ENCODE results near the gene DHTKD1.
"Not testable (repeated sequence)": the region's sequence is repeated elsewhere in the genome, so short reads cannot be mapped to it uniquely, and the experiment has no call there.

DHTKD1 gene

DNA sequence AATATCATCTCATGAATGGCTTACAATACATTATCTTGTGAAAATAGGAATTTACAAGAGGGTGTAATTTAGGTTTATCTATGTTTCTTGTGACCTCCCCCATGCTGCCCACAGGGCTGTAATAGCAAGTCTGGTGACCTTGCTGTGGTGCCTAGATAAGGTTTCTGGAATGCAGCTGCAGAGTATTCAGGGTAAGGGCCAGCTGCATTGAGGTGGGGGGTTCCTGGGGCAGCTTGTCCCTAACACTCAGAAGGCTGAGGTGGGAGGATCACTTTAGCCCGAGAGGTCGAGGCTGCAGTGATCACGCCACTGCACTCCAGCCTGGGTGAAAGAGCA, 5.3 kb upstream of the DHTKD1 start:
- DNase-seq = no peak

- DNase-seq = no peak
Observed at GRCh38 chr10:12067336-12067735, 1.4 kb upstream of the DHTKD1 start.

DNA sequence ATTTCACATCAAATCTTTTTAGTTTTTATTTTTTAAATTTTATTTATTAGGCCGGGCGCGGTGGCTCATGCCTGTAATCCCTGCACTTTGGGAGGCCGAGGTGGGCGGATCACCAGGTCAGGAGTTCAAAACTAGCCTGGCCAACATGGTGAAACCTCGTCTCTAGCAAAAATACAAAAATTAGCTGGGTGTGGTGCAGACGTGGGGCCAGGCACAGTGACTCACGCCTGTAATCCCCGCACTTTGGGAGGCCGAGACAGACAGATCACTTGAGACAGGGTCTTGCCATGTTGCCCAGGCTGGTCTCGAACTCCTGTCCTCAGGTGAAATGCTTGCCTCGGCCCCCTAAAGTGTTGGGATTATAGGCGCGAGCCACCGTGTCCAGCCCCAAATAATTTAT, 2.7 kb downstream of the DHTKD1 start:
- DNase-seq = not testable (repeated sequence)

GRCh38 chr10:12073526-12073925, 4.8 kb downstream of the DHTKD1 start:
- no peak for DNase-seq

- DNase-seq = no peak
Observed at GRCh38 chr10:12077580-12078180, 8.9 kb downstream of the DHTKD1 start.

DNA sequence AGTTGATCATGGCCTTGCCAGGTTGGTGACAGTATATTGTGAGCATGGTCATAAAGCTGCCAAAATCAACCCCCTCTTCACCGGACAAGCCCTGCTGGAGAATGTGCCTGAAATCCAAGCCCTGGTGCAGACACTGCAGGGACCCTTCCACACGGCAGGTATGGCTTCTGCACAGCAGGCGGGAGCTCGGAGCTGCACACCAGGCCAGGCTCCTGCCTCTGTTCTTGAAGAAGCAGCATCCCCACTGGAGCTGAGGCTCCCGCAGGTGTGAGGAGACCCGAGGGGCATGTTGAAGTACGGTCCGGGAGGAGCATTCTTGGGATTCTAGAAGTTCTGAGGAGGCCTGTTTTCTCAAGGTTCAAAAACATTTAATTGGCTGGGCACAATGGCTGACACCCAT, 12.7 kb downstream of the DHTKD1 start:
- no peak for DNase-seq

GRCh38 chr10:12081879-12082557, 13.3 kb downstream of the DHTKD1 start:
- no peak for DNase-seq

DNA sequence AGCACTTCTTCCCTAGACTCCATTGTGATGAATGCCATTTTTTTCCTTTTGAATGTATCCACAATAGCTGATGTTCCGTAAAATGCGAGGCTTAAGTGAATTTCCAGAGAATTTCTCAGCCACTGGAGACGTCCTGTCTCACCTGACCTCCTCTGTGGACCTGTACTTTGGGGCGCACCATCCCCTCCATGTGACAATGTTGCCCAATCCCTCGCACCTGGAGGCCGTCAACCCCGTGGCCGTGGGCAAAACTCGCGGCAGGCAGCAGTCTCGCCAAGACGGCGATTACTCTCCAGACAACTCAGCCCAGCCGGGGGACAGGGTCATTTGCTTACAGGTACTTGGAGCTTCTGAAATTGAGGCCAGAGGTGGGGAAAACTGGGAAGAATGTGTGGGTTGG, 20.2 kb downstream of the DHTKD1 start:
- no peak for DNase-seq

GRCh38 chr10:12091421-12091820, 22.7 kb downstream of the DHTKD1 start:
- no peak for DNase-seq

- DNase-seq = not testable (repeated sequence)
Observed at GRCh38 chr10:12097361-12097760, 28.6 kb downstream of the DHTKD1 start.

DNA sequence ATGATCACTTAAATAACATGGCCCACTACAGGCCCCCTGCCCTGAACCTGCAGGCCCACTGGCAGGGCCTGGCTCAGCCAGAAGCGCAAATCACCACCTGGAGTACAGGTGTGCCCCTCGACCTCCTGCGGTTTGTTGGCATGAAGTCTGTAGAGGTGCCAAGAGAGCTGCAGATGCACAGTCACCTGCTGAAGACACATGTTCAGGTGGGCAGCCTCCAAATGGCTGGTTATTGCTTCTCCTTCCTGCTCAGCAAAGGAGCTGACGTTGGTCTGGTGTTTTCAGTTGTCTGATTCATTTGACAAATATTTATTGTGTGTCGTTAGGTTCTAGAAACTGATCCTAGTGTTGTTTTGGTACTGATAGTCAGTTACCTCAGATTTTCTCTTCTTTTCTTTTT, 29.0 kb downstream of the DHTKD1 start:
- DNase-seq = no peak

DNA sequence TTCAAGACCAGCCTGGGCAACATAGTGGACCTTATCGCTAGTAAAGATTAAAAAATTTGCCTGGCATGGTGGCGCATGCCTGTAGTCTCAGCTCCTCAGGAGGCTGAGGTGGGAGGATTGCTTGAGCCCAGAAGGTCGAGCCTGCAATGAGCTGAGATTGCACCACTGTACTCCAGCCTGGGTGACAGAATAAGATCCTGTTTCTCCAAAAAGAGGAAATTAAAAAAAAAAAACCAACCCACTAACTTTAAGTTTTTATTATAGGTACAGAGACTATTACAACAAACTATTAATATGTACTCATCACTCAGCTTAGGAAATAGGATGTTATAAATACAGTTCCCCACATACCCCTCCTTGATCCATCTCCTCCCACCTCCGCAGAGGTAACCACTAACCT, 30.2 kb downstream of the DHTKD1 start:
- DNase-seq = no peak

- no peak for DNase-seq
Observed at GRCh38 chr10:12103802-12104201, 35.0 kb downstream of the DHTKD1 start.

DNA sequence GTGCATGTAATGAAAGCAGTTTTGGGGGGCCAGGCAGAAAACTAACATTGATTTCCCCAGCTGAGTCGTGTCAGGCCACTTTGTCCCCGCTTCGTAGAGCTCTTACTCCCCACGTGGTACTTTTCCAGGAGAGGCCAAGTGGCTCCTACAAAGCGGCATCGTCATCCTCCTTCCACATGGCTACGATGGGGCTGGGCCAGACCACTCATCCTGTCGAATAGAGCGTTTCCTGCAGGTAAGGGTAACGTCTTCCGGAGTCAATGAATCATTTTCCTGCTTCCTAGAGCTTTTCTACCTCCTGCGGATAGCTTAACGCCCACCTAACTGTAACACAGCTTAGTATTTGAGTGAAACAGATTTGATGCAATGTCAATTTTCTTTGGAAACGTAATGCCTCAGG, 39.0 kb downstream of the DHTKD1 start:
- DNase-seq = no peak

- DNase-seq = no peak
Observed at GRCh38 chr10:12109286-12109685, 40.5 kb downstream of the DHTKD1 start.

GRCh38 chr10:12111528-12111927, 42.8 kb downstream of the DHTKD1 start:
- DNase-seq = no peak

DNA sequence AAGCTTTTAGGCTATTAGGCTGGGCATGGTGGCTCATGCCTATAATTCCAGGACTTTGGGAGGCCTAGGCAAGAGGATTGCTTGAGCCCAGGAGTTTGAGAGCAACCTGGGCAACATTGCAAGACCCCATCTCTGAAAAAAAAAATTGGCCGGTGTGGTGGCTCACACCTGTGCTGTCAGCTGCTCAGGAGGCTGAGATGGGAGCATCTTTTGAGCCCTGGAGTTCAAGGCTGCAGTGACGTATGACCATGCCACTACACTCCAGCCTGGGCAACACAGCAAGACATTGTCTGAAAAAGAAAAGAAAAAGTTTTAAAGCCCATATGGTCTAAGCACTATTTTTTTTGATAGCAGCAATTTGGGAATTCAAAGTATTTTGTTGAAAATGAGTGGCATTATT, 44.9 kb downstream of the DHTKD1 start:
- no peak for DNase-seq

- no peak for DNase-seq
Observed at GRCh38 chr10:12121673-12122072, 52.9 kb downstream of the DHTKD1 start.

- peak; percentile 7 to 61 for DNase-seq
Observed at GRCh38 chr10:12129222-12130111, 60.7 kb downstream of the DHTKD1 start, which contains the start of gene SEC61A2. TSS of gene SEC61A2 (plus strand) at chr10:12129677. CDS start at chr10:12129788, 111 bp downstream.

GRCh38 chr10:12130237-12130872, 61.6 kb downstream of the DHTKD1 start:
- DNase-seq = no peak

DNA sequence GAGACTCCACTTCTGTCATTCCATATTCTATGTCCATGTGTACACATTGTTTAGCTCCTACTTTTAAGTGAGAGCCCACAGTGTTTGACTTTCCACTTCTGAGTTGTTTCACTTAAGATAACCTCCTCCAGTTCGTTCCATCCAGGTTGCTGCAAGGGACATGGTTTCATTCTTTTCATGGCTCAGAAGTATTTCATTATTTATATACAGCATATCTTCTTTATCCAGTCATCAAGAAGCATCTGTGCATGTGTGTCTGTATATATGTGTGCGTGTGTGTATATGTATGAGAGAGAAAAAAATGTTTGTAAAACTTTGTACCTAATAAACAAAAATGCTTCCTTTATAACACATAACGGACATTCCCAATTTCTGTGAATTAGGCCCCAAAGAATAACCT, 66.9 kb downstream of the DHTKD1 start:
- DNase-seq = no peak

GRCh38 chr10:12140038-12140437, 71.3 kb downstream of the DHTKD1 start:
- no peak for DNase-seq

GRCh38 chr10:12144538-12144937, 75.8 kb downstream of the DHTKD1 start:
- no peak for DNase-seq
